ENCODE results near the gene SMYD3. TPM values are rescaled to one million over a fixed set of nuclear protein-coding genes. Genes with fewer than 3 reads are reported as not detected.

SMYD3 gene
- total RNA-seq, 1 donor from 2014 or later = 35.4 TPM

GRCh38 chr1:246267896-246268295 lies 239.2 kb downstream of the SMYD3 start:
- H3K4me1 Mint-ChIP-seq (ENCODE audit: unreplicated experiment) = no peaks in the 10 kb centered on the region
- no peaks in the 10 kb centered on the region for H3K27me3 Mint-ChIP-seq (ENCODE audit: unreplicated experiment)
- no peak overlapping the region for H3K4me3 Mint-ChIP-seq (ENCODE audit: unreplicated experiment)
- no peak for TF ChIP-seq CTCF (IDR thresholded peaks at IDR 0.05; ENCODE audit: unreplicated experiment)
- no peak for DNase-seq (ENCODE audit: low spot score)
- no peaks in the 10 kb centered on the region for H3K9me3 Mint-ChIP-seq (ENCODE audit: unreplicated experiment)
- no peaks in the 10 kb centered on the region for H3K36me3 Mint-ChIP-seq (ENCODE audit: low read depth, unreplicated experiment)
- H3K27ac Mint-ChIP-seq (ENCODE audit: unreplicated experiment) = no peak overlapping the region

- Mint-ChIP-seq H3K9me3 (ENCODE audit: unreplicated experiment) (no peaks in the 10 kb centered on the region), H3K4me3 (ENCODE audit: unreplicated experiment) (no peak overlapping the region), H3K36me3 (ENCODE audit: low read depth, unreplicated experiment) (no peaks in the 10 kb centered on the region), H3K27ac (ENCODE audit: unreplicated experiment) (no peak overlapping the region), H3K4me1 (ENCODE audit: unreplicated experiment) (no peaks in the 10 kb centered on the region), H3K27me3 (ENCODE audit: unreplicated experiment) (no peaks in the 10 kb centered on the region)
- no peak for TF ChIP-seq CTCF (IDR thresholded peaks at IDR 0.05; ENCODE audit: unreplicated experiment)
- no peak for DNase-seq (ENCODE audit: low spot score)
These were observed 239.7 kb downstream of the SMYD3 start for GRCh38 chr1:246267426-246267825.

GRCh38 chr1:246265481-246265880 lies 241.6 kb downstream of the SMYD3 start:
- Mint-ChIP-seq H3K4me1 (ENCODE audit: unreplicated experiment) (no peaks in the 10 kb centered on the region), H3K27me3 (ENCODE audit: unreplicated experiment) (no peaks in the 10 kb centered on the region), H3K27ac (ENCODE audit: unreplicated experiment) (no peak overlapping the region), H3K4me3 (ENCODE audit: unreplicated experiment) (no peak overlapping the region), H3K9me3 (ENCODE audit: unreplicated experiment) (no peaks in the 10 kb centered on the region), H3K36me3 (ENCODE audit: low read depth, unreplicated experiment) (no peaks in the 10 kb centered on the region)
- no peak for DNase-seq (ENCODE audit: low spot score)
- TF ChIP-seq CTCF (IDR thresholded peaks at IDR 0.05; ENCODE audit: unreplicated experiment) = no peak

GRCh38 chr1:246262281-246262680 lies 244.8 kb downstream of the SMYD3 start:
- no peak overlapping the region for H3K4me3 Mint-ChIP-seq (ENCODE audit: unreplicated experiment)
- H3K36me3 Mint-ChIP-seq (ENCODE audit: low read depth, unreplicated experiment) = peaks cover 4% of the 10 kb centered on the region
- no peak overlapping the region for H3K27ac Mint-ChIP-seq (ENCODE audit: unreplicated experiment)
- no peaks in the 10 kb centered on the region for H3K27me3 Mint-ChIP-seq (ENCODE audit: unreplicated experiment)
- no peak for DNase-seq (ENCODE audit: low spot score)
- TF ChIP-seq CTCF (IDR thresholded peaks at IDR 0.05; ENCODE audit: unreplicated experiment) = no peak
- no peaks in the 10 kb centered on the region for H3K9me3 Mint-ChIP-seq (ENCODE audit: unreplicated experiment)
- no peaks in the 10 kb centered on the region for H3K4me1 Mint-ChIP-seq (ENCODE audit: unreplicated experiment)

GRCh38 chr1:246261639-246262038 lies 245.4 kb downstream of the SMYD3 start:
- no peak for DNase-seq (ENCODE audit: low spot score)
- TF ChIP-seq CTCF (IDR thresholded peaks at IDR 0.05; ENCODE audit: unreplicated experiment) = no peak
- Mint-ChIP-seq H3K4me3 (ENCODE audit: unreplicated experiment) (no peak overlapping the region), H3K4me1 (ENCODE audit: unreplicated experiment) (no peaks in the 10 kb centered on the region), H3K27ac (ENCODE audit: unreplicated experiment) (no peak overlapping the region), H3K27me3 (ENCODE audit: unreplicated experiment) (no peaks in the 10 kb centered on the region), H3K9me3 (ENCODE audit: unreplicated experiment) (no peaks in the 10 kb centered on the region), H3K36me3 (ENCODE audit: low read depth, unreplicated experiment) (peaks cover 4% of the 10 kb centered on the region)

All from endothelial cell (in vitro differentiated cells).